SHP77 (cell line): Measurements from ENCODE around the gene INAFM2.
A peak's percentile ranks its signal among the peaks of the same experiment; 100 is the strongest.

Source experiments
- DNase-seq, 2 experiments: peaks; one replicate each; lab custom pipeline; 2025; lab: John Stamatoyannopoulos, UW

The INAFM2 gene

GRCh38 chr15:40344217-40344616 lies 20.7 kb downstream of the INAFM2 start:
- DNase-seq = no peak

GRCh38 chr15:40344631-40345120 lies 21.2 kb downstream of the INAFM2 start:
- DNase-seq = peak; percentile 60 to 63

GRCh38 chr15:40345225-40345866 lies 21.9 kb downstream of the INAFM2 start:
- no peak for DNase-seq

GRCh38 chr15:40345867-40346578 lies 22.5 kb downstream of the INAFM2 start:
- no peak for DNase-seq

- no peak for DNase-seq
Measured at GRCh38 chr15:40346579-40347558, 23.4 kb downstream of the INAFM2 start.

GRCh38 chr15:40347559-40348473 lies 24.3 kb downstream of the INAFM2 start:
- no peak for DNase-seq

- DNase-seq = no peak
Measured at GRCh38 chr15:40348474-40348870, 25.0 kb downstream of the INAFM2 start.

- DNase-seq = no peak
Measured at GRCh38 chr15:40349163-40349562, 25.7 kb downstream of the INAFM2 start.

- no peak for DNase-seq
Measured at GRCh38 chr15:40352281-40352901, 28.9 kb downstream of the INAFM2 start.

GRCh38 chr15:40353697-40354096 lies 30.2 kb downstream of the INAFM2 start:
- DNase-seq = no peak

GRCh38 chr15:40354408-40355171 lies 31.1 kb downstream of the INAFM2 start:
- DNase-seq = peak; percentile 61 to 70

- no peak for DNase-seq
Measured at GRCh38 chr15:40355976-40356585, 32.6 kb downstream of the INAFM2 start.

GRCh38 chr15:40357246-40357645 lies 33.8 kb downstream of the INAFM2 start:
- DNase-seq = no peak

GRCh38 chr15:40357723-40358470 lies 34.4 kb downstream of the INAFM2 start, which contains the start of gene DISP2:
TSS of gene DISP2 (plus strand) at chr15:40358219. CDS start at chr15:40358322, 103 bp downstream.
- peak; percentile 79 to 83 for DNase-seq

- no peak for DNase-seq
Measured at GRCh38 chr15:40358471-40359353, 35.2 kb downstream of the INAFM2 start.

- DNase-seq = no peak
Measured at GRCh38 chr15:40360015-40360414, 36.5 kb downstream of the INAFM2 start.

GRCh38 chr15:40361640-40362039 lies 38.1 kb downstream of the INAFM2 start:
- no peak for DNase-seq

GRCh38 chr15:40363611-40364010 lies 40.1 kb downstream of the INAFM2 start:
- DNase-seq = no peak
